ENCODE results near the gene PHTF2.

- TF ChIP-seq POLR2A (IDR thresholded peaks at IDR 0.05): no peak
- TF ChIP-seq, protein P1, sequence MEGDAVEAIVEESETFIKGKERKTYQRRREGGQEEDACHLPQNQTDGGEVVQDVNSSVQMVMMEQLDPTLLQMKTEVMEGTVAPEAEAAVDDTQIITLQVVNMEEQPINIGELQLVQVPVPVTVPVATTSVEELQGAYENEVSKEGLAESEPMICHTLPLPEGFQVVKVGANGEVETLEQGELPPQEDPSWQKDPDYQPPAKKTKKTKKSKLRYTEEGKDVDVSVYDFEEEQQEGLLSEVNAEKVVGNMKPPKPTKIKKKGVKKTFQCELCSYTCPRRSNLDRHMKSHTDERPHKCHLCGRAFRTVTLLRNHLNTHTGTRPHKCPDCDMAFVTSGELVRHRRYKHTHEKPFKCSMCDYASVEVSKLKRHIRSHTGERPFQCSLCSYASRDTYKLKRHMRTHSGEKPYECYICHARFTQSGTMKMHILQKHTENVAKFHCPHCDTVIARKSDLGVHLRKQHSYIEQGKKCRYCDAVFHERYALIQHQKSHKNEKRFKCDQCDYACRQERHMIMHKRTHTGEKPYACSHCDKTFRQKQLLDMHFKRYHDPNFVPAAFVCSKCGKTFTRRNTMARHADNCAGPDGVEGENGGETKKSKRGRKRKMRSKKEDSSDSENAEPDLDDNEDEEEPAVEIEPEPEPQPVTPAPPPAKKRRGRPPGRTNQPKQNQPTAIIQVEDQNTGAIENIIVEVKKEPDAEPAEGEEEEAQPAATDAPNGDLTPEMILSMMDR (IDR thresholded peaks at IDR 0.05): no peak
Observed at GRCh38 chr7:77912293-77912692, 113.7 kb downstream of the PHTF2 start.
